GM23248 (cell line): ENCODE data around the gene VPS26C. TPM values are rescaled to one million over a fixed set of nuclear protein-coding genes. Genes with fewer than 3 reads are reported as not detected.

ENCODE experiments used
- DNase-seq: peaks from one replicate; pipeline ENCODE4 v3.0.0-alpha.2; 2015
- H2AFZ ChIP-seq: fragments of 200-600 bp; sonication (generic); 2 replicates; pipeline ENCODE4 v1.6.1; 2016; ENCODE audit warnings: antibody characterized with exemption
- H3F3A ChIP-seq: fragments of 200-600 bp; sonication (generic); 2 replicates; pipeline ENCODE4 v1.6.1; 2016; ENCODE audit warnings: mild to moderate bottlenecking, antibody characterized with exemption, mixed run types; ENCODE audit not compliant: insufficient read depth
- H3K27ac ChIP-seq: fragments of 200-600 bp; sonication (generic); 2 replicates; pipeline ENCODE4 v1.5.1; 2016; ENCODE audit warnings: mild to moderate bottlenecking
- H3K27me3 ChIP-seq: fragments of 200-600 bp; sonication (generic); replicated peaks from 2 replicates; pipeline ENCODE4 v1.6.1; 2016; ENCODE audit warnings: mild to moderate bottlenecking; ENCODE audit not compliant: insufficient read depth
- H3K36me3 ChIP-seq: fragments of 200-600 bp; sonication (generic); 2 replicates; pipeline ENCODE4 v1.6.1; 2016; ENCODE audit warnings: low read depth, mild to moderate bottlenecking
- H3K4me1 ChIP-seq: fragments of 200-600 bp; sonication (generic); 2 replicates; pipeline ENCODE4 v1.6.1; 2016; ENCODE audit warnings: mild to moderate bottlenecking; ENCODE audit not compliant: insufficient read depth
- H3K4me2 ChIP-seq: fragments of 200-600 bp; sonication (generic); one replicate; pipeline ENCODE4 v1.6.1; 2016; ENCODE audit warnings: mild to moderate bottlenecking; ENCODE audit not compliant: unreplicated experiment
- H3K4me3 ChIP-seq: fragments of 200-600 bp; sonication (generic); 2 replicates; pipeline ENCODE4 v1.5.1; 2016; ENCODE audit warnings: mild to moderate bottlenecking
- H3K79me2 ChIP-seq: fragments of 200-600 bp; sonication (generic); 2 replicates; pipeline ENCODE4 v1.6.1; 2016; ENCODE audit warnings: mild to moderate bottlenecking; ENCODE audit not compliant: insufficient read depth
- H3K9ac ChIP-seq: fragments of 200-600 bp; sonication (generic); 2 replicates; pipeline ENCODE4 v1.6.1; 2016; ENCODE audit warnings: mild to moderate bottlenecking
- H3K9me2 ChIP-seq: fragments of 200-600 bp; sonication (generic); 2 replicates; pipeline ENCODE4 v1.6.1; 2016; ENCODE audit warnings: mixed run types, mild to moderate bottlenecking, moderate library complexity; ENCODE audit not compliant: insufficient read depth
- H3K9me3 ChIP-seq: fragments of 200-600 bp; sonication (generic); one replicate; pipeline ENCODE4 v1.6.1; 2017; ENCODE audit warnings: low read depth
- H4K20me1 ChIP-seq: fragments of 200-600 bp; sonication (generic); 2 replicates; pipeline ENCODE4 v1.6.0; 2016; ENCODE audit not compliant: insufficient read depth
- EZH2 ChIP-seq: fragments of 200-600 bp; sonication (generic); IDR thresholded peaks from 2 replicates; pipeline ENCODE4 v1.6.1; 2018; ENCODE audit warnings: antibody characterized with exemption, mild to moderate bottlenecking; ENCODE audit not compliant: insufficient read depth, poor library complexity, severe bottlenecking
- EZH2phosphoT487 ChIP-seq: fragments of 200-600 bp; sonication (generic); IDR thresholded peaks from 2 replicates; pipeline ENCODE4 v1.6.1; 2018; ENCODE audit warnings: antibody characterized with exemption, moderate library complexity, mild to moderate bottlenecking, low read depth; ENCODE audit not compliant: insufficient read depth
- WGBS, 2 experiments: methylation state at CpG; one replicate each; pipeline ENCODE4 v1.1.6; 2015 to 2017; ENCODE audit warnings: low lambda C conversion rate in 2 of 2, low coverage in 1 of 2; ENCODE audit errors: missing lambda C conversion rate in 2 of 2; 5-methylcytosine and 5-hydroxymethylcytosine counted together
- in situ Hi-C: fragments of 300-500 bp; cut with MboI; formaldehyde crosslinking; loops from 2 replicates; pipeline ENCODE4 v1.15.0; 2020
- polyA plus RNA-seq: library from polyadenylated mRNA; unstranded; fragments of >200 nt; fragmentation: Nextera tagmentation; extraction: Ambion mirVana; gene quantifications from 2 replicates; pipeline ENCODE4 v1.2.1, GENCODE V29; 2016
- total RNA-seq: library from RNA; depleted of rRNA; stranded (reverse); fragments of >200 nt; shearing (Covaris generic); gene quantifications from 2 replicates; pipeline ENCODE4 v1.2.3, GENCODE V29; 2014

VPS26C gene
- total and polyA plus RNA-seq, 2 experiments from 2014 or later = 42.3 to 55.0 TPM

DNA sequence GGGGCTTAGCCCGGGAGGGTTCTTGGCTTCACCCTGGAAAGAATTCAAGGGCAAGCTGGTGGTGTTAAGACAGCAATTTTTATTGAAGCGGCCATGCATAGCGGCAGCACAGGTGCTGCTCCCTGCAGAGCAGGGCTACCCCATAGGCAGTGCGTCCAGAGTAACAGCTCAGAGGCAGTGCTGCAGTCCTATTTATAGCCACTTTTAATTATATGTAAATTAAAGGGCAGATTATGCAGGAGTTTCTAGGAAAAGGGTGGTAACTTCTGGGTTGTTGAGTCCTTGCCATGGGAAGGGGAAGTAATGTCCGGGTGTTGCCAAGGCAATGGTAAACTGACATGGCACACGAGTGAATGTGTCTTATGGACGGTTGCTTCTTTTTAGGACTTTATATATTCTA lies 57.0 kb downstream of the VPS26C start:
- Histone ChIP-seq H2AFZ (no peak overlapping the region), H3K79me2 (no peaks in the 10 kb centered on the region), H3F3A (peaks cover 21% of the 10 kb centered on the region), H3K4me2 (no peak overlapping the region), H3K4me1 (peaks cover 15% of the 10 kb centered on the region; the same call in 1 of the 2 replicates), H3K9me2 (no peaks in the 10 kb centered on the region), H4K20me1 (no peaks in the 10 kb centered on the region), H3K4me3 (no peak overlapping the region), H3K9ac (no peak overlapping the region), H3K27ac (no peak overlapping the region), H3K36me3 (no peaks in the 10 kb centered on the region), H3K9me3 (no peaks in the 10 kb centered on the region), H3K27me3 (no peaks in the 10 kb centered on the region)
- WGBS, 2 experiments = 83 to 86% methylated on average over 7 of the region's 7 CpGs
- in situ Hi-C loops = no loop called here
- DNase-seq = no peak
- no peak for TF ChIP-seq EZH2phosphoT487

- TF ChIP-seq EZH2 (no peak), EZH2phosphoT487 (no peak)
- 87 to 93% methylated on average over 11 to 15 of the region's 15 CpGs for WGBS, 2 experiments
Observed at GRCh38 chr21:37208741-37209225, 58.4 kb downstream of the VPS26C start.

DNA sequence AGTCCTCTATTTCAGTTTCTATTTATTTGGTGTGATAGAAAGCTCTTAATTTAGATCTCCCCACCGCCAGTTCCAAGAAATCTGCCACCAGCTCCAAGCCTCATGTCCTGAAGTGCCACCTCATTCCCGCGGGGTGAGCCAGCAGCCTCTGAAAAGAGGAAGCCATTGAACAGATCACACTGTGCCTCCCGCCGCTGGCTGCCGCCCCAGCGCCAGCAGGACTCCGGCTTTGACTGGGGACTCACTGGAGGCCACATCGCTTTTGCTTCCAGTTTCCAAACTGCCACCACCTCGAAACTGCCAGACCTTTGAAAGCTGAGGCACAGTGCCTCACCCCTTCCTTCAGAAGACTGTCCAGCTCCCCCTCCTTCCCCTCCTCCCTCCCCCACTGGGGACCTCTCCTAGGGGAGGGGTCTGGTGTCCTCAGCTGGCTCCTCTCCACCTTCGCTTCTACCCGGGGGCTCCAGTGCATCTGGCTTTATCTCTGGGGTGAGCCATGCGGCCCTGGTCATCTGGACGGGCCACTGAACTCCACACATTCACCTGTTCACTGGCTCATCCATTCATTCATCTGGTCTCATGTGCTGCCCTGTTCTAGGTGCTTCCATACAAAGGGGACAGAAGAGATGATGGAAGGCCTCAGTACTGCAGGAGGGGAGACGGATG lies 58.9 kb downstream of the VPS26C start:
- WGBS, 2 experiments = 18 to 22% methylated on average over 15 of the region's 15 CpGs
- DNase-seq = peak; percentile 63
- H3K4me3 ChIP-seq = peak overlapping the region; percentile 55

More at GRCh38 chr21:37208741-37209225, 58.4 kb downstream of the VPS26C start:
- Histone ChIP-seq H3K9ac (no peak overlapping the region), H4K20me1 (no peaks in the 10 kb centered on the region), H3K79me2 (no peaks in the 10 kb centered on the region), H3K4me2 (peak overlapping the region; percentile 71), H3K36me3 (no peaks in the 10 kb centered on the region), H3K4me1 (peaks cover 15% of the 10 kb centered on the region; the same call in 1 of the 2 replicates), H3K9me3 (no peaks in the 10 kb centered on the region), H3F3A (peaks cover 21% of the 10 kb centered on the region), H2AFZ (no peak overlapping the region), H3K9me2 (no peaks in the 10 kb centered on the region), H3K27ac (no peak overlapping the region), H3K27me3 (no peaks in the 10 kb centered on the region), H3K4me3 (no peak overlapping the region)
- DNase-seq = no peak
- in situ Hi-C loops = no loop called here

GRCh38 chr21:37207441-37208009 lies 59.6 kb downstream of the VPS26C start:
- Histone ChIP-seq H2AFZ (peak overlapping the region; percentile 60; the same call in 1 of the 2 replicates), H3K4me2 (peak overlapping the region; percentile 71), H4K20me1 (no peaks in the 10 kb centered on the region), H3K9me3 (no peaks in the 10 kb centered on the region), H3K36me3 (peaks cover 10% of the 10 kb centered on the region), H3K27ac (peak overlapping the region; percentile 35), H3K4me1 (peaks cover 15% of the 10 kb centered on the region; the same call in 1 of the 2 replicates), H3F3A (peaks cover 21% of the 10 kb centered on the region), H3K9me2 (no peaks in the 10 kb centered on the region), H3K27me3 (no peaks in the 10 kb centered on the region), H3K79me2 (no peaks in the 10 kb centered on the region), H3K9ac (peak overlapping the region; percentile 55), H3K4me3 (peak overlapping the region; percentile 55)
- in situ Hi-C loops = no loop called here
- peak; percentile 77 for DNase-seq
- 10 to 15% methylated on average over 6 of the region's 6 CpGs for WGBS, 2 experiments
- no peak for TF ChIP-seq EZH2
- TF ChIP-seq EZH2phosphoT487 = no peak

More for the DNA sequence above, 58.9 kb downstream of the VPS26C start:
- in situ Hi-C loops = no loop called here
- H4K20me1 ChIP-seq = no peaks in the 10 kb centered on the region
- H3K4me1 ChIP-seq = peaks cover 15% of the 10 kb centered on the region; the same call in 1 of the 2 replicates
- H3K79me2 ChIP-seq = no peaks in the 10 kb centered on the region
- H3F3A ChIP-seq = peaks cover 21% of the 10 kb centered on the region
- peak overlapping the region; percentile 35 for H3K27ac ChIP-seq
- TF ChIP-seq EZH2 (no peak), EZH2phosphoT487 (no peak)
- H3K9me3 ChIP-seq = no peaks in the 10 kb centered on the region
- peak overlapping the region; percentile 60 for H2AFZ ChIP-seq
- H3K36me3 ChIP-seq = peaks cover 3% of the 10 kb centered on the region; the same call in 1 of the 2 replicates
- peak overlapping the region; percentile 71 for H3K4me2 ChIP-seq
- H3K9me2 ChIP-seq = no peaks in the 10 kb centered on the region
- H3K27me3 ChIP-seq = no peaks in the 10 kb centered on the region
- H3K9ac ChIP-seq = peak overlapping the region; percentile 55
